Uterus (tissue), 2 donors: ENCODE data around the gene SLC26A2.

ENCODE experiments used
- POLR2A ChIP-seq, 2 donors: fragments of 450-650 bp; IDR thresholded peaks; one replicate each; pipeline ENCODE4 v1.6.1; 2016; ENCODE audit warnings: antibody characterized with exemption in 2 of 2, mild to moderate bottlenecking in 1 of 2, moderate library complexity in 1 of 2
- TF ChIP-seq, protein P1 (sequence below), 4 experiments: fragments of 200-600 bp in 2 of 4; fragments of 450-650 bp in 2 of 4; sonication (generic) in 2 of 4; IDR thresholded peaks; one replicate each; pipeline ENCODE4 v1.5.1; 2016 to 2019; ENCODE audit warnings: antibody characterized with exemption in 4 of 4, mild to moderate bottlenecking in 2 of 4, moderate library complexity in 1 of 4

DNA sequence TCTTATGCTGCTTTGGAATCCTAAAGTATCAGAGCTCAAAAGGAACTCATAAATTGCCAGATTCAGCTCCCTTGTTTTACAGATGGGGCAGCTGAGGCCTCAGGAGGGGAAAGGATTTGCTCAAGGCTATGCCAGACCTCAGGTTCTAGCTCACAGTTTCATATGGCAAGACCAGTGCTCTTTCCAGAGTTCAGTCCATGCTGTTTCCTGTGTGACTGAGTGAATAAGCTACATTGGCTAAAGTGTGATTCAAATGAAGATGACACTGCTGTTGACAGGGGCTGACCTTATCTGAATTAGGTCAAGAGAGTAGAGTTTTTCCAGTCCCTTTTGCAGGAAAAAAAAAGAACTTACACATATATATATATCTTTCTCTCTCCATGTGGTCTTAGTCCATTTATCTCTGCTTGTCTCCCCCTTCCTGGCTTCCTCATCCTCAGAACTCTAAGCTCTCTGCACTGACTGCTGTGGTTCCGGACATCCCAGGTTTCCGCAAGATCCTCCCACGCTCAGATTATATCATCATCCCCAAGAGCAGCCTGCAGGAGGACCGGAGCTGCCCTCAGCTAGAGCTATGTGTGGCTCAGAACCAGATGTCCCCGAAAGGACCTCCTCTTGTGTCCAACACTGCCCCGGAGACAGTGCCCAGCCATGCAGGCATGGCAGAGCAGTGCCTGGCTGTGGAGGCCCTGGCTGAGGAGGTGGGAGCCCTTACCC lies 49.3 kb downstream of the SLC26A2 start:
- TF ChIP-seq, protein P1, sequence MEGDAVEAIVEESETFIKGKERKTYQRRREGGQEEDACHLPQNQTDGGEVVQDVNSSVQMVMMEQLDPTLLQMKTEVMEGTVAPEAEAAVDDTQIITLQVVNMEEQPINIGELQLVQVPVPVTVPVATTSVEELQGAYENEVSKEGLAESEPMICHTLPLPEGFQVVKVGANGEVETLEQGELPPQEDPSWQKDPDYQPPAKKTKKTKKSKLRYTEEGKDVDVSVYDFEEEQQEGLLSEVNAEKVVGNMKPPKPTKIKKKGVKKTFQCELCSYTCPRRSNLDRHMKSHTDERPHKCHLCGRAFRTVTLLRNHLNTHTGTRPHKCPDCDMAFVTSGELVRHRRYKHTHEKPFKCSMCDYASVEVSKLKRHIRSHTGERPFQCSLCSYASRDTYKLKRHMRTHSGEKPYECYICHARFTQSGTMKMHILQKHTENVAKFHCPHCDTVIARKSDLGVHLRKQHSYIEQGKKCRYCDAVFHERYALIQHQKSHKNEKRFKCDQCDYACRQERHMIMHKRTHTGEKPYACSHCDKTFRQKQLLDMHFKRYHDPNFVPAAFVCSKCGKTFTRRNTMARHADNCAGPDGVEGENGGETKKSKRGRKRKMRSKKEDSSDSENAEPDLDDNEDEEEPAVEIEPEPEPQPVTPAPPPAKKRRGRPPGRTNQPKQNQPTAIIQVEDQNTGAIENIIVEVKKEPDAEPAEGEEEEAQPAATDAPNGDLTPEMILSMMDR (IDR thresholded peaks at IDR 0.05) = no peak
- TF ChIP-seq POLR2A (IDR thresholded peaks at IDR 0.05) = no peak
